OCI-LY7 (cell line): ENCODE measurements around the gene TMPRSS11F.

Experiments used
- EZH2phosphoT487 ChIP-seq: fragments of 200-600 bp; sonication (generic); IDR thresholded peaks from 2 replicates; pipeline ENCODE4 v1.6.1; 2018; ENCODE audit warnings: low read depth, borderline replicate concordance, mild to moderate bottlenecking, mixed run types, antibody characterized with exemption, low read length, moderate library complexity, mixed read lengths
- TF ChIP-seq, protein P1 (sequence below): fragments of 200-600 bp; sonication (generic); conservative IDR thresholded peaks from 2 replicates; pipeline ENCODE4 v1.5.1; 2014; ENCODE audit warnings: mild to moderate bottlenecking, antibody characterized with exemption, low read length, moderate library complexity, mixed read lengths

DNA sequence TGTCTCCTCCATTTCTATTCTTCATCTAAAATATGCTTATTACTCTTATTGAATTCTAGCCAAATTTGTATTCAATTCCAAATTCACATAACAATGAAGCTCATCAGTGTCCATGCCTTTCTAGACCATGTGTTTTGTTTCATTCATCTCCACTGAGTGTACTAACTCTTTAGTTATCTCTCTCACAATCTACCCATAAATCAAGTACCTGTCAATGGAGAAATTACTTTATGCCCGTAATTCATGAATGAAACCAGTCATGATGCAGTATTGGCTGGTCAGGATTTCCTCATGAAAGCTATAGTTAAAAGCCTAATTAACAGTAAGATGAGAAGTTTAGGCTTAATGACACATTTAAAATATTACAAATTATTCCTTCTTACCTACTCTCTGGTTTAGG lies 12.2 kb upstream of the TMPRSS11F start:
- TF ChIP-seq, protein P1, sequence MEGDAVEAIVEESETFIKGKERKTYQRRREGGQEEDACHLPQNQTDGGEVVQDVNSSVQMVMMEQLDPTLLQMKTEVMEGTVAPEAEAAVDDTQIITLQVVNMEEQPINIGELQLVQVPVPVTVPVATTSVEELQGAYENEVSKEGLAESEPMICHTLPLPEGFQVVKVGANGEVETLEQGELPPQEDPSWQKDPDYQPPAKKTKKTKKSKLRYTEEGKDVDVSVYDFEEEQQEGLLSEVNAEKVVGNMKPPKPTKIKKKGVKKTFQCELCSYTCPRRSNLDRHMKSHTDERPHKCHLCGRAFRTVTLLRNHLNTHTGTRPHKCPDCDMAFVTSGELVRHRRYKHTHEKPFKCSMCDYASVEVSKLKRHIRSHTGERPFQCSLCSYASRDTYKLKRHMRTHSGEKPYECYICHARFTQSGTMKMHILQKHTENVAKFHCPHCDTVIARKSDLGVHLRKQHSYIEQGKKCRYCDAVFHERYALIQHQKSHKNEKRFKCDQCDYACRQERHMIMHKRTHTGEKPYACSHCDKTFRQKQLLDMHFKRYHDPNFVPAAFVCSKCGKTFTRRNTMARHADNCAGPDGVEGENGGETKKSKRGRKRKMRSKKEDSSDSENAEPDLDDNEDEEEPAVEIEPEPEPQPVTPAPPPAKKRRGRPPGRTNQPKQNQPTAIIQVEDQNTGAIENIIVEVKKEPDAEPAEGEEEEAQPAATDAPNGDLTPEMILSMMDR, result no peak
- TF ChIP-seq EZH2phosphoT487, result no peak
